ENCODE results near the gene TAF11.
"Not testable (repeated sequence)": the region's sequence is repeated elsewhere in the genome, so short reads cannot be mapped to it uniquely, and the experiment has no call there.

TAF11 gene
- total RNA-seq, result 13.0 to 43.7 (median 31.0) reads per million in 18 experiments

- DNase-seq, result peak; percentile 93 to 94
Measured at GRCh38 chr6:34887753-34888513, at the start of gene TAF11. TAF11 (minus strand) TSS chr6:34888042; CDS start chr6:34887957, 85 bp downstream.

GRCh38 chr6:34934516-34934915, 46.7 kb upstream of the TAF11 start:
- DNase-seq, result peak; percentile 24 to 53

GRCh38 chr6:34932202-34932601, 44.4 kb upstream of the TAF11 start:
- DNase-seq, result not testable (repeated sequence)

GRCh38 chr6:34930221-34930620, 42.4 kb upstream of the TAF11 start:
- DNase-seq, result no peak

GRCh38 chr6:34929241-34929978, 41.6 kb upstream of the TAF11 start:
- no peak for DNase-seq

- no peak for DNase-seq
Measured at GRCh38 chr6:34928695-34929094, 40.9 kb upstream of the TAF11 start.

GRCh38 chr6:34928220-34928619, 40.4 kb upstream of the TAF11 start:
- DNase-seq, result no peak

GRCh38 chr6:34926655-34927054, 38.8 kb upstream of the TAF11 start:
- DNase-seq, result no peak

- no peak for DNase-seq
Measured at GRCh38 chr6:34924831-34925625, 37.2 kb upstream of the TAF11 start.

- no peak for DNase-seq
Measured at GRCh38 chr6:34922177-34922663, 34.4 kb upstream of the TAF11 start.

GRCh38 chr6:34920097-34920496, 32.3 kb upstream of the TAF11 start:
- DNase-seq, result no peak

GRCh38 chr6:34919651-34920050, 31.8 kb upstream of the TAF11 start:
- DNase-seq, result no peak

GRCh38 chr6:34917626-34918285, 29.9 kb upstream of the TAF11 start:
- DNase-seq, result no peak

GRCh38 chr6:34916348-34916967, 28.6 kb upstream of the TAF11 start:
- DNase-seq, result no peak

- no peak for DNase-seq
Measured at GRCh38 chr6:34914358-34914757, 26.5 kb upstream of the TAF11 start.

GRCh38 chr6:34912715-34913464, 25.0 kb upstream of the TAF11 start:
- DNase-seq, result no peak

GRCh38 chr6:34911822-34912221, 24.0 kb upstream of the TAF11 start:
- no peak for DNase-seq

GRCh38 chr6:34909320-34909883, 21.6 kb upstream of the TAF11 start:
- no peak for DNase-seq

GRCh38 chr6:34908194-34908593, 20.4 kb upstream of the TAF11 start:
- DNase-seq, result no peak

GRCh38 chr6:34906826-34907225, 19.0 kb upstream of the TAF11 start:
- peak; percentile 29 to 55 for DNase-seq

All from inflammatory macrophage (primary cell).